ENCODE measurements around the gene NAA60. TPM values are rescaled to one million over a fixed set of nuclear protein-coding genes. Genes with fewer than 3 reads are reported as not detected.

The NAA60 gene
- total RNA-seq, 1 donor from 2014 or later = 48.9 TPM

GRCh38 chr16:3481696-3482658 is 38.5 kb downstream of the NAA60 start:
- H3K27me3 Mint-ChIP-seq (ENCODE audit: low read depth) = no peaks in the 10 kb centered on the region
- no peak for DNase-seq (ENCODE audit: low read depth, low spot score)

GRCh38 chr16:3482659-3483241 is 39.3 kb downstream of the NAA60 start:
- Mint-ChIP-seq H3K36me3 (ENCODE audit: low read depth) (peaks cover 5% of the 10 kb centered on the region), H3K4me3 (no peak overlapping the region), H3K9me3 (no peaks in the 10 kb centered on the region), H3K27me3 (ENCODE audit: low read depth) (no peaks in the 10 kb centered on the region), H3K4me1 (peaks cover 7% of the 10 kb centered on the region), H3K27ac (ENCODE audit: unreplicated experiment) (no peak overlapping the region)
- TF ChIP-seq CTCF (conservative IDR thresholded peaks at IDR 0.05) = no peak
- DNase-seq (ENCODE audit: low read depth, low spot score) = no peak

More at GRCh38 chr16:3481696-3482658, 38.5 kb downstream of the NAA60 start:
- Mint-ChIP-seq H3K27ac (ENCODE audit: unreplicated experiment) (peak overlapping the region; percentile 87), H3K4me1 (peaks cover 7% of the 10 kb centered on the region), H3K4me3 (no peak overlapping the region), H3K36me3 (ENCODE audit: low read depth) (peaks cover 5% of the 10 kb centered on the region), H3K9me3 (no peaks in the 10 kb centered on the region)
- no peak for TF ChIP-seq CTCF (conservative IDR thresholded peaks at IDR 0.05)

- Mint-ChIP-seq H3K4me1 (no peaks in the 10 kb centered on the region), H3K27ac (ENCODE audit: unreplicated experiment) (no peak overlapping the region), H3K27me3 (ENCODE audit: low read depth) (no peaks in the 10 kb centered on the region), H3K4me3 (no peak overlapping the region), H3K36me3 (ENCODE audit: low read depth) (peaks cover 5% of the 10 kb centered on the region), H3K9me3 (no peaks in the 10 kb centered on the region)
- no peak for TF ChIP-seq CTCF (conservative IDR thresholded peaks at IDR 0.05)
- DNase-seq (ENCODE audit: low read depth, low spot score) = no peak
Observed at GRCh38 chr16:3484318-3485096, 41.0 kb downstream of the NAA60 start.

- Mint-ChIP-seq H3K27ac (ENCODE audit: unreplicated experiment) (no peak overlapping the region), H3K9me3 (no peaks in the 10 kb centered on the region), H3K4me3 (no peak overlapping the region), H3K4me1 (no peaks in the 10 kb centered on the region), H3K36me3 (ENCODE audit: low read depth) (peaks cover 5% of the 10 kb centered on the region), H3K27me3 (ENCODE audit: low read depth) (no peaks in the 10 kb centered on the region)
- no peak for TF ChIP-seq CTCF (conservative IDR thresholded peaks at IDR 0.05)
- no peak for DNase-seq (ENCODE audit: low read depth, low spot score)
Observed at GRCh38 chr16:3485097-3485745, 41.7 kb downstream of the NAA60 start.

Data from neural crest cell (in vitro differentiated cells).